ENCODE data around the gene ZNF341. TPM values are rescaled to one million over a fixed set of nuclear protein-coding genes. Genes with fewer than 3 reads are reported as not detected.

The ZNF341 gene
- total and polyA plus RNA-seq, 2 experiments from 2014 or later, result 4.3 to 6.1 TPM

GRCh38 chr20:33839591-33839990 is 107.8 kb downstream of the ZNF341 start:
- Histone ChIP-seq H3K27ac (ENCODE audit: low read depth) (no peak overlapping the region), H3K36me3 (ENCODE audit: insufficient read depth) (no peaks in the 10 kb centered on the region), H4K20me1 (replicated peaks; ENCODE audit: insufficient read depth) (peaks cover 32% of the 10 kb centered on the region), H3K4me3 (no peak overlapping the region), H3K4me2 (no peak overlapping the region), H2AFZ (no peak overlapping the region), H3K79me2 (replicated peaks; ENCODE audit: insufficient read depth) (peaks cover 95% of the 10 kb centered on the region), H3K27me3 (ENCODE audit: insufficient read depth) (no peaks in the 10 kb centered on the region), H3F3A (replicated peaks; ENCODE audit: low read depth) (no peaks in the 10 kb centered on the region), H3K9me2 (ENCODE audit: insufficient read depth) (no peaks in the 10 kb centered on the region), H3K4me1 (ENCODE audit: insufficient read depth) (peaks cover 34% of the 10 kb centered on the region)
- no peak overlapping the region for H3K4me3 Mint-ChIP-seq
- TF ChIP-seq CTCF (conservative IDR thresholded peaks at IDR 0.05; ENCODE audit: low read depth in 2 of 2) (no peak), STAT1 (IDR thresholded peaks at IDR 0.05; ENCODE audit: unreplicated experiment) (no peak), CREB1 (CRISPR knock-in tag; IDR thresholded peaks at IDR 0.05; ENCODE audit: low read depth) (no peak), EZH2 (IDR thresholded peaks at IDR 0.05; ENCODE audit: low read depth, unreplicated experiment) (no peak)
- H3K4me1 Mint-ChIP-seq, result peaks cover 55% of the 10 kb centered on the region
- no peaks in the 10 kb centered on the region for H3K9me3 Mint-ChIP-seq
- H3K36me3 Mint-ChIP-seq (ENCODE audit: low read depth), result peaks cover 8% of the 10 kb centered on the region
- peaks cover 4% of the 10 kb centered on the region for H3K27me3 Mint-ChIP-seq (ENCODE audit: insufficient read depth, low read depth, poor library complexity)
- DNase-seq (ENCODE audit: low spot score) (no peak), ATAC-seq (no peak)
- no peak overlapping the region for H3K27ac Mint-ChIP-seq

- no peak overlapping the region for H3K4me3 ChIP-seq
- DNase-seq (ENCODE audit: low spot score) (no peak), ATAC-seq (no peak)
- Mint-ChIP-seq H3K27me3 (ENCODE audit: insufficient read depth, low read depth, poor library complexity) (peaks cover 4% of the 10 kb centered on the region), H3K4me3 (no peak overlapping the region), H3K9me3 (no peaks in the 10 kb centered on the region), H3K27ac (no peak overlapping the region), H3K36me3 (ENCODE audit: low read depth) (peaks cover 5% of the 10 kb centered on the region), H3K4me1 (peaks cover 55% of the 10 kb centered on the region)
- H3K4me2 ChIP-seq, result no peak overlapping the region
- H4K20me1 ChIP-seq (replicated peaks; ENCODE audit: insufficient read depth), result peaks cover 32% of the 10 kb centered on the region
- H3K27ac ChIP-seq (ENCODE audit: low read depth), result no peak overlapping the region
- H3K4me1 ChIP-seq (ENCODE audit: insufficient read depth), result peaks cover 34% of the 10 kb centered on the region
- H3K79me2 ChIP-seq (replicated peaks; ENCODE audit: insufficient read depth), result peaks cover 95% of the 10 kb centered on the region
- H2AFZ ChIP-seq, result no peak overlapping the region
- H3K9me2 ChIP-seq (ENCODE audit: insufficient read depth), result no peaks in the 10 kb centered on the region
- H3F3A ChIP-seq (replicated peaks; ENCODE audit: low read depth), result no peaks in the 10 kb centered on the region
- no peaks in the 10 kb centered on the region for H3K36me3 ChIP-seq (ENCODE audit: insufficient read depth)
- no peaks in the 10 kb centered on the region for H3K27me3 ChIP-seq (ENCODE audit: insufficient read depth)
- TF ChIP-seq CREB1 (CRISPR knock-in tag; IDR thresholded peaks at IDR 0.05; ENCODE audit: low read depth) (no peak), ZNF462 (CRISPR knock-in tag; IDR thresholded peaks at IDR 0.05) (no peak), EZH2phosphoT487 (IDR thresholded peaks at IDR 0.05; ENCODE audit: unreplicated experiment) (no peak), JUNB (IDR thresholded peaks at IDR 0.05; ENCODE audit: unreplicated experiment) (no peak), ETS1 (IDR thresholded peaks at IDR 0.05) (no peak), STAT1 (IDR thresholded peaks at IDR 0.05; ENCODE audit: unreplicated experiment) (no peak), REST (IDR thresholded peaks at IDR 0.05; ENCODE audit: unreplicated experiment) (no peak)
Observed at GRCh38 chr20:33840160-33840559, 108.4 kb downstream of the ZNF341 start.

Data from GM23338 (cell line).